GM21526 (cell line): Measurements from ENCODE around the gene PDE7B.

Source experiments
- ATAC-seq: cut with Tn5 transposase; IDR thresholded peaks from one replicate; pipeline ENCODE4 v1.9.1; 2021; ENCODE audit warnings: moderate library complexity; ENCODE audit not compliant: unreplicated experiment, low FRiP score

PDE7B gene

GRCh38 chr6:135976585-135976984, 125.1 kb downstream of the PDE7B start:
- ATAC-seq: no peak

- ATAC-seq: no peak
Observed at GRCh38 chr6:135983093-135983492, 131.6 kb downstream of the PDE7B start.

- ATAC-seq: no peak
Observed at GRCh38 chr6:135983718-135984343, 132.3 kb downstream of the PDE7B start.

GRCh38 chr6:135985471-135985870, 134.0 kb downstream of the PDE7B start:
- no peak for ATAC-seq

GRCh38 chr6:135987226-135987625, 135.7 kb downstream of the PDE7B start:
- no peak for ATAC-seq

GRCh38 chr6:135990439-135990838, 138.9 kb downstream of the PDE7B start:
- no peak for ATAC-seq

- no peak for ATAC-seq
Observed at GRCh38 chr6:135990855-135991464, 139.5 kb downstream of the PDE7B start.

GRCh38 chr6:135992739-135993138, 141.2 kb downstream of the PDE7B start:
- no peak for ATAC-seq

- ATAC-seq: no peak
Observed at GRCh38 chr6:135993361-135993760, 141.9 kb downstream of the PDE7B start.

- ATAC-seq: no peak
Observed at GRCh38 chr6:135994857-135995544, 143.5 kb downstream of the PDE7B start.

- no peak for ATAC-seq
Observed at GRCh38 chr6:135995545-135995898, 144.0 kb downstream of the PDE7B start.

- no peak for ATAC-seq
Observed at GRCh38 chr6:135996668-135997067, 145.2 kb downstream of the PDE7B start.

GRCh38 chr6:135999393-135999792, 147.9 kb downstream of the PDE7B start:
- no peak for ATAC-seq

- ATAC-seq: no peak
Observed at GRCh38 chr6:136007345-136007744, 155.8 kb downstream of the PDE7B start.

GRCh38 chr6:136011475-136011874, 160.0 kb downstream of the PDE7B start:
- no peak for ATAC-seq

GRCh38 chr6:136012198-136012887, 160.8 kb downstream of the PDE7B start:
- ATAC-seq: no peak

- no peak for ATAC-seq
Observed at GRCh38 chr6:136012943-136013342, 161.4 kb downstream of the PDE7B start.

- no peak for ATAC-seq
Observed at GRCh38 chr6:136014454-136015437, 163.2 kb downstream of the PDE7B start.

- no peak for ATAC-seq
Observed at GRCh38 chr6:136015531-136015930, 164.0 kb downstream of the PDE7B start.
